Chondrocyte (in vitro differentiated cells): ENCODE results near the gene SPP2. TPM values are rescaled to one million over a fixed set of nuclear protein-coding genes. Genes with fewer than 3 reads are reported as not detected.

Source experiments
- DNase-seq: peaks from one replicate; pipeline ENCODE4 v3.0.0; 2021; ENCODE audit warnings: mixed read lengths, low spot score
- H3K27ac Mint-ChIP-seq: one replicate; pipeline ENCODE4 v1.8.0; 2021; ENCODE audit warnings: mild to moderate bottlenecking, moderate library complexity, mixed read lengths; ENCODE audit not compliant: unreplicated experiment
- H3K27me3 Mint-ChIP-seq: 2 replicates; pipeline ENCODE4 v1.8.0; 2021; ENCODE audit warnings: low read depth, mixed read lengths
- H3K36me3 Mint-ChIP-seq: 2 replicates; pipeline ENCODE4 v1.8.0; 2021; ENCODE audit warnings: low read depth, mixed read lengths
- H3K4me1 Mint-ChIP-seq: 2 replicates; pipeline ENCODE4 v1.8.0; 2021; ENCODE audit warnings: low read depth, mild to moderate bottlenecking, mixed read lengths
- H3K4me3 Mint-ChIP-seq: one replicate; pipeline ENCODE4 v1.8.0; 2021; ENCODE audit warnings: mild to moderate bottlenecking, moderate library complexity, mixed read lengths; ENCODE audit not compliant: unreplicated experiment
- H3K9me3 Mint-ChIP-seq: 2 replicates; pipeline ENCODE4 v1.8.0; 2021; ENCODE audit warnings: low read depth, mixed read lengths
- CTCF ChIP-seq: fragments of 200-600 bp; sonication (generic); IDR thresholded peaks from 2 replicates; pipeline ENCODE4 v1.5.0; 2021; ENCODE audit warnings: antibody characterized with exemption, mild to moderate bottlenecking, moderate library complexity
- total RNA-seq: library from RNA; stranded (reverse); gene quantifications from 3 replicates; pipeline ENCODE4 v1.2.1, GENCODE V29; 2021

The SPP2 gene
- total RNA-seq, 1 donor from 2014 or later, result not detected

GRCh38 chr2:234006501-234006900 lies 44.0 kb upstream of the SPP2 start:
- Mint-ChIP-seq H3K9me3 (peaks cover 5% of the 10 kb centered on the region), H3K27ac (no peak overlapping the region), H3K27me3 (no peaks in the 10 kb centered on the region), H3K36me3 (no peaks in the 10 kb centered on the region), H3K4me1 (peaks cover 27% of the 10 kb centered on the region), H3K4me3 (no peak overlapping the region)
- TF ChIP-seq CTCF, result no peak
- DNase-seq, result no peak

GRCh38 chr2:234014427-234014826 lies 36.1 kb upstream of the SPP2 start:
- no peak for DNase-seq
- no peak overlapping the region for H3K4me3 Mint-ChIP-seq
- no peak overlapping the region for H3K27ac Mint-ChIP-seq
- peaks cover 11% of the 10 kb centered on the region for H3K4me1 Mint-ChIP-seq
- no peak for TF ChIP-seq CTCF
- H3K9me3 Mint-ChIP-seq, result peaks cover 5% of the 10 kb centered on the region
- H3K27me3 Mint-ChIP-seq, result peaks cover 2% of the 10 kb centered on the region
- no peaks in the 10 kb centered on the region for H3K36me3 Mint-ChIP-seq

GRCh38 chr2:234015861-234016260 lies 34.6 kb upstream of the SPP2 start:
- no peak for TF ChIP-seq CTCF
- no peak overlapping the region for H3K4me3 Mint-ChIP-seq
- no peaks in the 10 kb centered on the region for H3K36me3 Mint-ChIP-seq
- no peak overlapping the region for H3K27ac Mint-ChIP-seq
- peaks cover 11% of the 10 kb centered on the region for H3K4me1 Mint-ChIP-seq
- no peak for DNase-seq
- H3K9me3 Mint-ChIP-seq, result peaks cover 5% of the 10 kb centered on the region
- peaks cover 2% of the 10 kb centered on the region for H3K27me3 Mint-ChIP-seq

- no peak for TF ChIP-seq CTCF
- H3K27me3 Mint-ChIP-seq, result peaks cover 2% of the 10 kb centered on the region
- no peaks in the 10 kb centered on the region for H3K9me3 Mint-ChIP-seq
- no peaks in the 10 kb centered on the region for H3K36me3 Mint-ChIP-seq
- peaks cover 11% of the 10 kb centered on the region for H3K4me1 Mint-ChIP-seq
- DNase-seq, result no peak
- no peak overlapping the region for H3K4me3 Mint-ChIP-seq
- H3K27ac Mint-ChIP-seq, result no peak overlapping the region
These were observed 30.6 kb upstream of the SPP2 start for GRCh38 chr2:234019896-234020295.

- no peaks in the 10 kb centered on the region for H3K9me3 Mint-ChIP-seq
- no peaks in the 10 kb centered on the region for H3K36me3 Mint-ChIP-seq
- peaks cover 1% of the 10 kb centered on the region for H3K27me3 Mint-ChIP-seq
- H3K4me1 Mint-ChIP-seq, result peaks cover 11% of the 10 kb centered on the region
- H3K27ac Mint-ChIP-seq, result no peak overlapping the region
- DNase-seq, result no peak
- no peak for TF ChIP-seq CTCF
- H3K4me3 Mint-ChIP-seq, result no peak overlapping the region
These were observed 30.2 kb upstream of the SPP2 start for GRCh38 chr2:234020332-234020731.
